GM23338 (cell line): Measurements from ENCODE around the gene TP73. TPM values are rescaled to one million over a fixed set of nuclear protein-coding genes. Genes with fewer than 3 reads are reported as not detected.

ENCODE experiments used
- ATAC-seq: fragments of 200-7000 bp; cut with Tn5 transposase; 3 replicates; pipeline ENCODE4 v1.9.1; 2020
- DNase-seq: peaks from one replicate; pipeline ENCODE4 v3.0.0-alpha.2; 2015; ENCODE audit warnings: low spot score
- H2AFZ ChIP-seq: fragments of 200-600 bp; sonication (generic); 2 replicates; pipeline ENCODE4 v1.8.0; 2016; ENCODE audit warnings: antibody characterized with exemption, mild to moderate bottlenecking, moderate library complexity
- H3F3A ChIP-seq: fragments of 200-600 bp; sonication (generic); replicated peaks from 2 replicates; pipeline ENCODE4 v1.8.0; 2017; ENCODE audit warnings: antibody characterized with exemption, mixed run types, low read depth
- H3K27ac ChIP-seq: fragments of 200-600 bp; sonication (generic); 2 replicates; pipeline ENCODE4 v1.6.1; 2016; ENCODE audit warnings: low read depth
- H3K27me3 ChIP-seq: fragments of 200-600 bp; sonication (generic); 2 replicates; pipeline ENCODE4 v1.8.0; 2016; ENCODE audit warnings: mild to moderate bottlenecking, mixed run types, moderate library complexity; ENCODE audit not compliant: insufficient read depth
- H3K36me3 ChIP-seq: fragments of 200-600 bp; sonication (generic); 2 replicates; pipeline ENCODE4 v1.8.0; 2016; ENCODE audit warnings: mild to moderate bottlenecking; ENCODE audit not compliant: insufficient read depth
- H3K4me1 ChIP-seq: fragments of 200-600 bp; sonication (generic); 2 replicates; pipeline ENCODE4 v1.8.0; 2016; ENCODE audit warnings: mild to moderate bottlenecking, moderate library complexity; ENCODE audit not compliant: insufficient read depth
- H3K4me2 ChIP-seq: fragments of 200-600 bp; sonication (generic); 2 replicates; pipeline ENCODE4 v1.7.1; 2017; ENCODE audit warnings: mixed run types
- H3K4me3 ChIP-seq: fragments of 200-600 bp; sonication (generic); 2 replicates; pipeline ENCODE4 v1.6.1; 2016; ENCODE audit warnings: mixed run types
- H3K79me2 ChIP-seq: fragments of 200-600 bp; sonication (generic); replicated peaks from 2 replicates; pipeline ENCODE4 v1.8.0; 2017; ENCODE audit warnings: mild to moderate bottlenecking; ENCODE audit not compliant: insufficient read depth
- H3K9me2 ChIP-seq: fragments of 200-600 bp; sonication (generic); 2 replicates; pipeline ENCODE4 v1.8.0; 2017; ENCODE audit not compliant: insufficient read depth
- H4K20me1 ChIP-seq: fragments of 200-600 bp; sonication (generic); replicated peaks from 2 replicates; pipeline ENCODE4 v1.8.0; 2017; ENCODE audit warnings: mild to moderate bottlenecking; ENCODE audit not compliant: insufficient read depth
- H3K27ac Mint-ChIP-seq: 2 replicates; pipeline ENCODE4 v1.8.0; 2020; ENCODE audit warnings: inconsistent platforms, mild to moderate bottlenecking, moderate library complexity, mixed read lengths
- H3K27me3 Mint-ChIP-seq: 3 replicates; pipeline ENCODE4 v1.8.0; 2022; ENCODE audit warnings: low read depth, mild to moderate bottlenecking, moderate library complexity, mixed read lengths, inconsistent platforms; ENCODE audit not compliant: insufficient read depth, poor library complexity
- H3K36me3 Mint-ChIP-seq: 3 replicates; pipeline ENCODE4 v1.8.0; 2021; ENCODE audit warnings: low read depth, mild to moderate bottlenecking, inconsistent platforms, moderate library complexity, mixed read lengths
- H3K4me1 Mint-ChIP-seq: 3 replicates; pipeline ENCODE4 v1.8.0; 2020; ENCODE audit warnings: mild to moderate bottlenecking, inconsistent platforms, mixed read lengths
- H3K4me3 Mint-ChIP-seq: 3 replicates; pipeline ENCODE4 v1.8.0; 2021; ENCODE audit warnings: moderate library complexity, mild to moderate bottlenecking, inconsistent platforms, mixed read lengths
- H3K9me3 Mint-ChIP-seq: 3 replicates; pipeline ENCODE4 v1.8.0; 2020; ENCODE audit warnings: moderate library complexity, mild to moderate bottlenecking, inconsistent platforms, mixed read lengths
- CREB1 ChIP-seq: fragments of 250-450 bp; sonication (Bioruptor Pico); IDR thresholded peaks from 2 replicates; pipeline ENCODE4 v1.5.0; 2020; ENCODE audit warnings: low read depth, mild to moderate bottlenecking, moderate library complexity
- EZH2phosphoT487 ChIP-seq: fragments of 200-600 bp; sonication (generic); IDR thresholded peaks from one replicate; pipeline ENCODE4 v1.8.1; 2018; ENCODE audit warnings: antibody characterized with exemption; ENCODE audit not compliant: unreplicated experiment
- JUNB ChIP-seq: IDR thresholded peaks from one replicate; pipeline ENCODE4 v1.6.1; 2016; ENCODE audit warnings: antibody characterized with exemption; ENCODE audit not compliant: unreplicated experiment
- NANOG ChIP-seq: IDR thresholded peaks from 2 replicates; pipeline ENCODE4 v1.6.1; 2016; ENCODE audit warnings: antibody characterized with exemption, borderline replicate concordance
- POLR2AphosphoS5 ChIP-seq: IDR thresholded peaks from 2 replicates; pipeline ENCODE4 v1.6.1; 2016; ENCODE audit warnings: antibody characterized with exemption, low read depth
- STAT1 ChIP-seq: IDR thresholded peaks from one replicate; pipeline ENCODE4 v1.6.1; 2016; ENCODE audit warnings: antibody characterized with exemption; ENCODE audit not compliant: unreplicated experiment
- ZNF114 ChIP-seq: fragments of 250-450 bp; sonication (Bioruptor Pico); IDR thresholded peaks from 2 replicates; pipeline ENCODE4 v1.5.0; 2020; ENCODE audit warnings: mild to moderate bottlenecking, moderate library complexity
- ZNF331 ChIP-seq: fragments of 250-450 bp; sonication (Bioruptor Pico); IDR thresholded peaks from 2 replicates; pipeline ENCODE4 v1.5.0; 2020; ENCODE audit warnings: low read depth, mild to moderate bottlenecking, moderate library complexity
- polyA plus RNA-seq: library from polyadenylated mRNA; unstranded; fragments of >200 nt; fragmentation: Nextera tagmentation; extraction: Ambion mirVana; gene quantifications from 2 replicates; pipeline ENCODE4 v1.2.1, GENCODE V29; 2016
- total RNA-seq: library from RNA; depleted of rRNA; stranded (reverse); fragments of >200 nt; shearing (Covaris generic); gene quantifications from 2 replicates; pipeline ENCODE4 v1.2.3, GENCODE V29; 2014
- TF ChIP-seq, protein P1 (sequence below): fragments of 250-450 bp; sonication (Bioruptor Pico); IDR thresholded peaks from 2 replicates; pipeline ENCODE4 v1.5.0; 2020; ENCODE audit warnings: mild to moderate bottlenecking, moderate library complexity
- TF ChIP-seq, protein P2 (sequence below): IDR thresholded peaks from 2 replicates; pipeline ENCODE4 v1.6.1; 2016; ENCODE audit warnings: antibody characterized with exemption

The TP73 gene
- total and polyA plus RNA-seq, 2 experiments from 2014 or later, result 1.4 to 3.4 TPM

DNA sequence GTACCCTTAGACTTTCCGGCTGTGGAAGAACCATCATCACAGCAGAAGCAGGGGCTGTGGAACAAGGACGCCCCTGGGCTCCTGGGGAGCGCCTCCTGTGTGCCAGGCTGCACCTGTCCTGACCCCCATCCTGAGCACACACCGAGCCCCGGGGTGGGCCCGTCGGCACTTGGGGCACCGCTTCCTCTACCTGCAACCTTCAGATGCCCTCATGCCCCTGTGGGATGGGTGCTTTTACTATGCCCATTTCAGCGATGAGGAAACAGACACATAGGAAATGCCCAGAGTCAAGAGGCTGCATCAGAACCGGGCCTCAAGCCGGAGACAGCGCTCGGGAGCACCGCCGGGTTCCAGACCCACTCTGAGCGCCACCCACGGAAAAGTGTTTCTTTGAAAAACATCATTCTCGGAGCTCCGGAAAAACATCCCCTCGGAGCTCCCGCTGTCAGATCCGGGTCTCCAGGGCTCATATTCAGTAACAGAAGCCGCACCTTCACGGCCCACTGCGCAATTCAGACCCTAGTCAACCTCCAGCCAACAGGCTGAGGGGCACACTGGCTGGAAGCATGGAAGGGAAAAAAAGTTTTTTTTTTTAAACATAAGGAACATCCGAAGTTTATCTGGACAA, 19.5 kb upstream of the TP73 start:
- Mint-ChIP-seq H3K27ac (no peak overlapping the region), H3K36me3 (peaks cover 51% of the 10 kb centered on the region)
- no peak overlapping the region for H2AFZ ChIP-seq

DNA sequence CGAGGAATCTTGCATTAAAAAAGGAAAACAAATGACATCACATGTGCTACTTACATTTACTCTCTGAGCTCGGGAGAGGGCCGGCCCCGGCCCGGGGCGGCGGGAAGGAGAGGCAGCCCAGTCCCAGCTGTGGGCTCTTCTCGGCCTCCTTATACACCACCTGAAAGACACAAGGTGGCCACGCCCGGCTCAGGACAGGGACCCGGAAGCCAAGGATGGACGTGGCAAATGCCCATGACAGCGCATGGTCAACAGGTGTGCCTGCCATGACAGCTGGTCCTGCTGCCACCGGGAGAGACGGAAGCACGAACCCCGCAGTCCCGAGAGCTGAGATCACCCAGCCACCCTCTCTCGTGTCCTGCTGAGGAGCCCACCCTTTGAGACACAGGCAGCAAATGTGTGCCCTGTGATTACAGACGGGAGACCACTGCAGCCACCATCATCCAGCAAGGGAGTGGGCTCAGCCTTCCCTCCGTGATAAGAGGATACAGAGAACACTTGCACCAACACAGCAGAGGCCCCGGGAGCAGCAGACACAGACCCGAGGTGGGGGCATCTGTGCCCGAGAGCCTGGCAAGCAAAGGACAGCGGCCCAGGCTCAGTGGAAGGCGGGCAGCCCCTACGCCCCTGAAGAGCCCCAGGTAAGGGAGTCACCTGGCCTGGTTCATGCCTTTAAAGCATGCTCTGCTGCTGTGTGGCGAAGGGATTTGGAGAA, 18.8 kb upstream of the TP73 start:
- peaks cover 47% of the 10 kb centered on the region for H3K36me3 Mint-ChIP-seq

More for the DNA sequence above, 19.5 kb upstream of the TP73 start:
- DNase-seq, result no peak
- peaks cover 7% of the 10 kb centered on the region for H3K27me3 Mint-ChIP-seq
- H3K27ac ChIP-seq, result no peak overlapping the region
- no peaks in the 10 kb centered on the region for H3K9me2 ChIP-seq
- TF ChIP-seq POLR2AphosphoS5, result no peak
- no peak for TF ChIP-seq EZH2phosphoT487
- no peak for TF ChIP-seq ZNF114
- peaks cover 8% of the 10 kb centered on the region; the same call in 1 of the 2 replicates for H3K36me3 ChIP-seq
- H3K27me3 ChIP-seq, result no peaks in the 10 kb centered on the region
- no peak overlapping the region for H3K4me3 Mint-ChIP-seq
- no peaks in the 10 kb centered on the region for H3K4me1 ChIP-seq
- peaks cover 3% of the 10 kb centered on the region; the same call in 1 of the 2 replicates for H4K20me1 ChIP-seq
- ATAC-seq, result no peak
- no peak overlapping the region for H3K4me3 ChIP-seq
- no peaks in the 10 kb centered on the region; the same call in 1 of the 2 replicates for H3F3A ChIP-seq
- peaks cover 3% of the 10 kb centered on the region for H3K4me1 Mint-ChIP-seq
- no peaks in the 10 kb centered on the region for H3K9me3 Mint-ChIP-seq
- H3K4me2 ChIP-seq, result no peak overlapping the region
- no peaks in the 10 kb centered on the region for H3K79me2 ChIP-seq

More for the DNA sequence above, 18.8 kb upstream of the TP73 start:
- H3K27ac ChIP-seq, result no peak overlapping the region
- H3K79me2 ChIP-seq, result no peaks in the 10 kb centered on the region
- H3F3A ChIP-seq, result no peaks in the 10 kb centered on the region; the same call in 1 of the 2 replicates
- no peak for TF ChIP-seq JUNB
- TF ChIP-seq NANOG, result no peak
- TF ChIP-seq ZNF331 (CRISPR knock-in tag), result no peak
- TF ChIP-seq, protein P1, sequence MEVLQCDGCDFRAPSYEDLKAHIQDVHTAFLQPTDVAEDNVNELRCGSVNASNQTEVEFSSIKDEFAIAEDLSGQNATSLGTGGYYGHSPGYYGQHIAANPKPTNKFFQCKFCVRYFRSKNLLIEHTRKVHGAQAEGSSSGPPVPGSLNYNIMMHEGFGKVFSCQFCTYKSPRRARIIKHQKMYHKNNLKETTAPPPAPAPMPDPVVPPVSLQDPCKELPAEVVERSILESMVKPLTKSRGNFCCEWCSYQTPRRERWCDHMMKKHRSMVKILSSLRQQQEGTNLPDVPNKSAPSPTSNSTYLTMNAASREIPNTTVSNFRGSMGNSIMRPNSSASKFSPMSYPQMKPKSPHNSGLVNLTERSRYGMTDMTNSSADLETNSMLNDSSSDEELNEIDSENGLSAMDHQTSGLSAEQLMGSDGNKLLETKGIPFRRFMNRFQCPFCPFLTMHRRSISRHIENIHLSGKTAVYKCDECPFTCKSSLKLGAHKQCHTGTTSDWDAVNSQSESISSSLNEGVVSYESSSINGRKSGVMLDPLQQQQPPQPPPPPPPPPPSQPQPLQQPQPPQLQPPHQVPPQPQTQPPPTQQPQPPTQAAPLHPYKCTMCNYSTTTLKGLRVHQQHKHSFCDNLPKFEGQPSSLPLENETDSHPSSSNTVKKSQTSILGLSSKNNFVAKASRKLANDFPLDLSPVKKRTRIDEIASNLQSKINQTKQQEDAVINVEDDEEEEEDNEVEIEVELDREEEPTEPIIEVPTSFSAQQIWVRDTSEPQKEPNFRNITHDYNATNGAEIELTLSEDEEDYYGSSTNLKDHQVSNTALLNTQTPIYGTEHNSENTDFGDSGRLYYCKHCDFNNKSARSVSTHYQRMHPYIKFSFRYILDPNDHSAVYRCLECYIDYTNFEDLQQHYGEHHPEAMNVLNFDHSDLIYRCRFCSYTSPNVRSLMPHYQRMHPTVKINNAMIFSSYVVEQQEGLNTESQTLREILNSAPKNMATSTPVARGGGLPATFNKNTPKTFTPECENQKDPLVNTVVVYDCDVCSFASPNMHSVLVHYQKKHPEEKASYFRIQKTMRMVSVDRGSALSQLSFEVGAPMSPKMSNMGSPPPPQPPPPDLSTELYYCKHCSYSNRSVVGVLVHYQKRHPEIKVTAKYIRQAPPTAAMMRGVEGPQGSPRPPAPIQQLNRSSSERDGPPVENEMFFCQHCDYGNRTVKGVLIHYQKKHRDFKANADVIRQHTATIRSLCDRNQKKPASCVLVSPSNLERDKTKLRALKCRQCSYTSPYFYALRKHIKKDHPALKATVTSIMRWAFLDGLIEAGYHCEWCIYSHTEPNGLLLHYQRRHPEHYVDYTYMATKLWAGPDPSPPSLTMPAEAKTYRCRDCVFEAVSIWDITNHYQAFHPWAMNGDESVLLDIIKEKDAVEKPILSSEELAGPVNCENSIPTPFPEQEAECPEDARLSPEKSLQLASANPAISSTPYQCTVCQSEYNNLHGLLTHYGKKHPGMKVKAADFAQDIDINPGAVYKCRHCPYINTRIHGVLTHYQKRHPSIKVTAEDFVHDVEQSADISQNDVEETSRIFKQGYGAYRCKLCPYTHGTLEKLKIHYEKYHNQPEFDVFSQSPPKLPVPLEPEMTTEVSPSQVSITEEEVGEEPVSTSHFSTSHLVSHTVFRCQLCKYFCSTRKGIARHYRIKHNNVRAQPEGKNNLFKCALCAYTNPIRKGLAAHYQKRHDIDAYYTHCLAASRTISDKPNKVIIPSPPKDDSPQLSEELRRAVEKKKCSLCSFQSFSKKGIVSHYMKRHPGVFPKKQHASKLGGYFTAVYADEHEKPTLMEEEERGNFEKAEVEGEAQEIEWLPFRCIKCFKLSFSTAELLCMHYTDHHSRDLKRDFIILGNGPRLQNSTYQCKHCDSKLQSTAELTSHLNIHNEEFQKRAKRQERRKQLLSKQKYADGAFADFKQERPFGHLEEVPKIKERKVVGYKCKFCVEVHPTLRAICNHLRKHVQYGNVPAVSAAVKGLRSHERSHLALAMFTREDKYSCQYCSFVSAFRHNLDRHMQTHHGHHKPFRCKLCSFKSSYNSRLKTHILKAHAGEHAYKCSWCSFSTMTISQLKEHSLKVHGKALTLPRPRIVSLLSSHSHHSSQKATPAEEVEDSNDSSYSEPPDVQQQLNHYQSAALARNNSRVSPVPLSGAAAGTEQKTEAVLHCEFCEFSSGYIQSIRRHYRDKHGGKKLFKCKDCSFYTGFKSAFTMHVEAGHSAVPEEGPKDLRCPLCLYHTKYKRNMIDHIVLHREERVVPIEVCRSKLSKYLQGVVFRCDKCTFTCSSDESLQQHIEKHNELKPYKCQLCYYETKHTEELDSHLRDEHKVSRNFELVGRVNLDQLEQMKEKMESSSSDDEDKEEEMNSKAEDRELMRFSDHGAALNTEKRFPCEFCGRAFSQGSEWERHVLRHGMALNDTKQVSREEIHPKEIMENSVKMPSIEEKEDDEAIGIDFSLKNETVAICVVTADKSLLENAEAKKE, result no peak
- TF ChIP-seq ZNF114, result no peak
- TF ChIP-seq, protein P2, sequence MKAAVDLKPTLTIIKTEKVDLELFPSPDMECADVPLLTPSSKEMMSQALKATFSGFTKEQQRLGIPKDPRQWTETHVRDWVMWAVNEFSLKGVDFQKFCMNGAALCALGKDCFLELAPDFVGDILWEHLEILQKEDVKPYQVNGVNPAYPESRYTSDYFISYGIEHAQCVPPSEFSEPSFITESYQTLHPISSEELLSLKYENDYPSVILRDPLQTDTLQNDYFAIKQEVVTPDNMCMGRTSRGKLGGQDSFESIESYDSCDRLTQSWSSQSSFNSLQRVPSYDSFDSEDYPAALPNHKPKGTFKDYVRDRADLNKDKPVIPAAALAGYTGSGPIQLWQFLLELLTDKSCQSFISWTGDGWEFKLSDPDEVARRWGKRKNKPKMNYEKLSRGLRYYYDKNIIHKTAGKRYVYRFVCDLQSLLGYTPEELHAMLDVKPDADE, result no peak
- no peak for TF ChIP-seq EZH2phosphoT487
- TF ChIP-seq STAT1, result no peak
- no peak for TF ChIP-seq CREB1 (CRISPR knock-in tag)
- TF ChIP-seq POLR2AphosphoS5, result no peak
- H4K20me1 ChIP-seq, result peaks cover 3% of the 10 kb centered on the region; the same call in 1 of the 2 replicates
- ATAC-seq, result no peak
- Mint-ChIP-seq H3K9me3 (no peaks in the 10 kb centered on the region), H3K27ac (no peak overlapping the region), H3K27me3 (peaks cover 7% of the 10 kb centered on the region), H3K4me1 (peaks cover 3% of the 10 kb centered on the region), H3K4me3 (no peak overlapping the region)
- no peaks in the 10 kb centered on the region for H3K4me1 ChIP-seq
- no peak overlapping the region for H3K4me3 ChIP-seq
- H3K27me3 ChIP-seq, result no peaks in the 10 kb centered on the region
- H3K9me2 ChIP-seq, result no peaks in the 10 kb centered on the region
- no peak overlapping the region for H2AFZ ChIP-seq
- no peak overlapping the region for H3K4me2 ChIP-seq
- no peak for DNase-seq
- H3K36me3 ChIP-seq, result peaks cover 9% of the 10 kb centered on the region; the same call in 1 of the 2 replicates
